Measurements from ENCODE around the gene ANKRD13D. TPM values are rescaled to one million over a fixed set of nuclear protein-coding genes. Genes with fewer than 3 reads are reported as not detected.
A peak's percentile ranks its signal among the peaks of the same experiment; 100 is the strongest.

ANKRD13D gene
- total RNA-seq, 1 donor from 2014 or later: 17.7 TPM

GRCh38 chr11:67261946-67262681 lies 27.0 kb upstream of the ANKRD13D start:
- no peak for DNase-seq (ENCODE audit: low read depth in 2 of 2)

- DNase-seq (ENCODE audit: low read depth in 2 of 2): peak; percentile 46 to 74
These were observed 26.1 kb upstream of the ANKRD13D start for GRCh38 chr11:67262731-67263675.

DNA sequence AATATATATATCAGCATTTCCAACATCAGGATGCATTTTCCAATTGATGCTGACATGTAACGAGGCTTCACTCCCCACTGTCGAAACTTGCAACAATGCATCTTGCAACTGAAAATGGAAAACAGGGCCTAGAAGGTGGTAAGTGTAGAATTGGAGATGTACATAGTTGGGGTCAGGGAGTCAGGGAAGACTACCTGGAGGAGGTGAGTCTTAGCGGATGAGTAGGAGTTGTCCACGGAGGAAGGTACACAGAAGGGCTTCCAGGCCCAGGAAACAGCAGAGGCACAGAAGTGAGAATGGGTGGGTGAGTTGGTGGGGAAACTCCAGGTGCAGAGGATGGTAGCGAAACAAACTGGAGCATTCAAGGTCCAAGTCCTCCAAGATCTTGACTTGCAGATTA lies 24.8 kb upstream of the ANKRD13D start:
- DNase-seq (ENCODE audit: low read depth in 2 of 2): no peak

GRCh38 chr11:67264877-67265632 lies 24.0 kb upstream of the ANKRD13D start:
- no peak for DNase-seq (ENCODE audit: low read depth in 2 of 2)

- peak in 1 of 2 donors; percentile 55 for DNase-seq (ENCODE audit: low read depth in 2 of 2)
These were observed 23.3 kb upstream of the ANKRD13D start for GRCh38 chr11:67265633-67266448.

DNA sequence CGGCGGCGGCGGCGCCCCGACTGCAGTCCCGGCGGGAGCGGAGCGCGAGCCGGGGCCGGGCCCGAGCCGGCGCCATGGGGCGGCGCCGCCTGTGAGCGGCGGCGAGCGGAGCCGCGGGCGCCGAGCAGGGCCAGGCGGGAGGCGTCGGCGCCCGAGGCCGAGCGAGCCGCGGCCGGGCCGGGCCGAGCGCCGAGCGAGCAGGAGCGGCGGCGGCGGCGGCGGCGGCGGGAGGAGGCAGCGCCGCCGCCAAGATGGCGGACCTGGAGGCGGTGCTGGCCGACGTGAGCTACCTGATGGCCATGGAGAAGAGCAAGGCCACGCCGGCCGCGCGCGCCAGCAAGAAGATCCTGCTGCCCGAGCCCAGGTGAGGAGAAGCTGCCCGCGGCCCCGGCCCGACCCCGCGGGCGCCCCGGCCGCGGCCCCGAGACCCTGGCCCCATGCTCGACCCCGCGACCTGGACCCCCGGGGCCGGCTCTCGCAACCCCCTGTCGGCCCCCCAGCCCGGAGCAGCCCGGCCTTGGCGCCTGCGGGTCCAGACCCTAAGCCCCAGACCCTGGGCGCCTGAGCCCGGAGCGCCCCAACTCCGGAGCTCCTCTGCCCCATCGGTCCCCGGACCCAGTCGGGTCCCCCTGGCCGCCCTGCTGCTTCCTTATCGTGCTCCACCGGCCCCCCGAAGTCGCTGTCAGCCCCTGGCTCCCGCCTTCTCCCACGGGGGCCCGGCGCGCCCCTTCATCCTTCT lies 22.5 kb upstream of the ANKRD13D start, which contains the start of gene GRK2:
Gene GRK2 (plus strand): TSS at position 25 of the 739 bp plus-strand sequence. CDS start 227 bp downstream, at position 252.
- peak in 1 of 2 donors; percentile 54 for DNase-seq (ENCODE audit: low read depth in 2 of 2)

DNA sequence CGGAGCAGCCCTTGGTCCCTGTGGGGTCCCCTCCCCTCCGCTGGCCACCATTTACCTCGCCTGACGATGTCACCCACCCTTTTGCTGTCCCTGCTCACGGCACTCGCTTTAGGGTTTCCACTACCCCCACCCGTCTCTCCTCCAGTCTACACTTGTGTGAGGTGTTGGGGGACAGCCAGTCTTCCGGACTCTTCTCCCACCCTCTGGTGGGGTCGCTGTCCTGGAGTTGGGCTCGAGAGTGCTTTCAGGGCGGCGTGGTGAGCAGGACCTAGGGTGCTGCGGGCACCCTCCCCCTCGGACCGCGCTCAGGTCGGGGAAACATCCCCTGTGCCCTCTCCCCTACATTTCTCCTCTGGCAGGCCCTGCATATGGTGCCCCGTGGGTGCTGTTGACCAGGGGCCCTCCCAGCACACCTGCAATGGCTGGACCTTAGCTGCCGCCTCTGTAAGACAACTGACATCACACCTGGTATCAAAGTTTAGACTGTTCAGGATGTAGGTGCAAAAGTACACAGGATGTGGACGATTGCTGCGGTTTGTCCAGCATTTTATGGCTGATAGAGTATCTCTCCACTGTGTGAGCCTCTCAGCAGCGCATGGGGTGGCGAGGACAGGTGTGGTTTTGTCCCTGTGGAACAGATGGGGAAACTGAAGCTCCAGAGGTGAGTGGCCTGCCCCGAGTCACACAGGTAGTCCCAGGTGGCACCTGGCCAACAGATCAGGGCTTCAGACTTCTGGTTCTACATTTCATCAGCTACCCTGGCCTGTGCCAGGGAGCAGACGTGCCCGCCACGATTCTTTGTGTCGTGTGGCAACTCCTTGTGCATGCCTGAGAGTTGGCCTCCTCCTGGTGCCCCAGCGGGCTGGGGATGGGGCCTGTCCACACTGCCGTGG lies 21.7 kb upstream of the ANKRD13D start:
- DNase-seq (ENCODE audit: low read depth in 2 of 2): no peak

DNA sequence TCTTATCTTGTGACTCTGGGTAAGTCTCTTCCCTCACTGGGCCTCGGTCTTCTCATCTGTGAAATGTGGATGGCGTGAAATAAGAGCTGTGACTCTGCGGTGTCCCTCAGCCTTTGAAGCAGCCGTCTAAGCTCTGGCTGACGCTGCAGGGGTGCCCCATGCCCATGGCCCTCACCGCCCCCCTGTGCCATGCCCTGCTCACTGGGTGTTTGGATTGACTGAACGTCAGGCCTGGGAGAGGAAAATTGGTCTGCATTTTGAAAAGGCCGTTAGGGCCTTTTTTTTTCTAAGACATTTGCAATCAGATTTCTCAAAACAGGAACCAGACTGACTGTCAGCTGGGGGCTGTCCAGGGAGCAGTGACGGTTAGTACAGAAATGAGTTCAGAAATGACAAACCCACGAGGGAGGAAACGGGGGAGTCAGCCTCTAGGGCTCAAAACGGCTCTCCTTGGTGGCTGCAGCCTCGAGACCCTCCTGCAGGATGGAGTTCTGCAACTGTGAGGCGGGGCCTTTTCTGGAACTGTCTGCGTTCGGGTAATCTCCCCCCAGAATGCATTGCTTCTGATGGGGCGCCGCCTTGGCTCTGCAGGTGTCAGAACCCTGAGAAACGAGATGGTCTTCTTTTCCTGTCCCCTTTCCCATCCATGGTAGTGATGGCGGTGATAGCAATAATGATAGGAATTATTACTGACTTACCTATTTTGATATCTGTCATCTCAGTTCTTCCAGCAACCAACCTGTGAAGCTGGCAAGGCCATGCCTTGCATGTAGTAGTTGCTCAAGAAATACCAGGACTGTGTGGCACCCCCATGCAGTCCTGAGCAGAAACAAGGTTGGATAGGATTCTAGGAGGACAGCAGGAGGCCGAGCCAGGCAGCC lies 20.8 kb upstream of the ANKRD13D start:
- no peak for DNase-seq (ENCODE audit: low read depth in 2 of 2)

- no peak for DNase-seq (ENCODE audit: low read depth in 2 of 2)
These were observed 20.2 kb upstream of the ANKRD13D start for GRCh38 chr11:67268962-67269268.

GRCh38 chr11:67269401-67270255 lies 19.5 kb upstream of the ANKRD13D start:
- no peak for DNase-seq (ENCODE audit: low read depth in 2 of 2)

DNA sequence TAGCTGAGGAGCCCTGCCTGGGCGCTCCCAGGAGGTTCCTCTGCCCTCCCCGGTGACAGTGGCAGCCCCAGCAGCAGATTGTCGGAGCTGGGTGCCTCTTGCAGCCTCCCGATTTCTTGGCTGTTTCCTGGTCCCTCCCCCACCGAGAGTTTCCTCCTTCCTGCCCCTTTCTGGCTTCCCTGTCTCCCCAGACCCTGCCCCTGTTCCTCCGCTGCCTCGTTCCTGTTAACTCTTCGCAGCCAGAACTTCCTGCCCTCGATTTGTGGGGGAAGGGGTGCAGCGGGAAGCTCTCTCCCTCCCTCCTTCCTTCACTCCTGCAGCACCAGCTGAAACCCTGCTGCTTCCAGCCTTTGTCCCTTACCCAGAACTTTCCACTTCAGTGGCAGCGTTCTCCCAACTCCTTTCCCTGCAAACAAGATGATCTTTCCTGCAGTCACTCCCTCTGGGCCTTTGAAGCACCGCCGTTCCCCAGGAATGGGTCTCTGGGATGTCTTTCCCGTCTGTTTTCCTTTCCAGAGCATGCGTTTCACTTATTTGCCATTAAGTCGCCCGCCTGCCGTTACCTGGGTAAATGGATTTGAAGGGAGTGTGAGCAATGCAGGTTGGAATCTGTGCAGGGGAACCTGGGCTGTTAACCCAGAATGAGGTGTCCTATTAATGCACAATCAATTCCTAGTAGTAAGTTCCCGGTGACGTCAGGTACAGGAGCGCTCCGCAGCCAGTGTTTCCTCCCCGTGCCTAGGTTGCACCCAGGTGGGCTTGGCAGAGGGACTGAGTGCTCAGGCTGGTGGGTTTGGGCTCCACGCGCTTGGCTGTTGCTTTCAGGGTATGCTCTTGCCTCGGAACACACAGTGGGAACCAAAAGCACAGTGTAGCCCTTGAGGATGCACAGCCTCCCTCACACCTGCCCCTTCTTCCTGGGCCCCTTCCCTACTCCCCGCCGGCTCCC lies 18.6 kb upstream of the ANKRD13D start:
- DNase-seq (ENCODE audit: low read depth in 2 of 2): peak in 1 of 2 donors; percentile 15

DNA sequence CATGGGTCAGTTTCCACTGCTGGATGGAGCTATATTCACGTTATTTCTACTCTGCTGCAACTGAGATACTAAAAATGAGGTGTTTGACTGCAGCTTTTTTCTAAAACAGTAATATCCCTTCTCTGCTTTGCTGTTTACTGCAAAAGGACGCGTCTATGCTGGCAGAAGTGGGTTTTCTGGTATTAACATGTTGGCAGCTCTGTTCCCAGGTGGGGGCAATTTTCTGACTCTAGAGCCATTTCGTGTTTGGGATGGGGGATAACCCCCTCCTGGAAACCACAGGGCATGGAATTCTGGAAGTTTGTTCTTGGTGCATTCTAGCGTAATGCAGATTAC lies 17.9 kb upstream of the ANKRD13D start:
- no peak for DNase-seq (ENCODE audit: low read depth in 2 of 2)

- no peak for DNase-seq (ENCODE audit: low read depth in 2 of 2)
These were observed 17.4 kb upstream of the ANKRD13D start for GRCh38 chr11:67271541-67272284.

- DNase-seq (ENCODE audit: low read depth in 2 of 2): no peak
These were observed 16.5 kb upstream of the ANKRD13D start for GRCh38 chr11:67272327-67273259.
